Stimulated activated CD4-positive, alpha-beta T cell treated with anti-CD3 and anti-CD28 coated beads, Interleukin-4, amount 100 ng/mL, for 48 hours (primary cell): Measurements from ENCODE around the gene POU6F2.
"Not testable (repeated sequence)": the region's sequence is repeated elsewhere in the genome, so short reads cannot be mapped to it uniquely, and the experiment has no call there.

Source experiments
- DNase-seq, 2 donors: peaks; one replicate each; pipeline ENCODE4 v3.0.0-alpha.2; 2020; ENCODE audit warnings: low read depth in 2 of 2

POU6F2 gene

GRCh38 chr7:39353615-39354376 lies 376.1 kb downstream of the POU6F2 start:
- DNase-seq, result no peak

GRCh38 chr7:39355664-39356063 lies 378.0 kb downstream of the POU6F2 start:
- no peak for DNase-seq

- no peak for DNase-seq
These were observed 378.6 kb downstream of the POU6F2 start for GRCh38 chr7:39356172-39356925.

- DNase-seq, result no peak
These were observed 379.9 kb downstream of the POU6F2 start for GRCh38 chr7:39357648-39358047.

- DNase-seq, result no peak
These were observed 382.3 kb downstream of the POU6F2 start for GRCh38 chr7:39360038-39360437.

- no peak for DNase-seq
These were observed 383.1 kb downstream of the POU6F2 start for GRCh38 chr7:39360766-39361165.

- DNase-seq, result no peak
These were observed 388.1 kb downstream of the POU6F2 start for GRCh38 chr7:39365751-39366295.

GRCh38 chr7:39367451-39367850 lies 389.7 kb downstream of the POU6F2 start:
- no peak for DNase-seq

GRCh38 chr7:39367943-39368342 lies 390.2 kb downstream of the POU6F2 start:
- no peak for DNase-seq

GRCh38 chr7:39372383-39372782 lies 394.7 kb downstream of the POU6F2 start:
- no peak for DNase-seq

- DNase-seq, result no peak
These were observed 396.8 kb downstream of the POU6F2 start for GRCh38 chr7:39374436-39375040.

- DNase-seq, result no peak
These were observed 397.6 kb downstream of the POU6F2 start for GRCh38 chr7:39375047-39375873.

GRCh38 chr7:39375874-39376190 lies 398.1 kb downstream of the POU6F2 start:
- no peak for DNase-seq

GRCh38 chr7:39376881-39377280 lies 399.2 kb downstream of the POU6F2 start:
- not testable (repeated sequence) for DNase-seq

GRCh38 chr7:39379416-39379815 lies 401.7 kb downstream of the POU6F2 start:
- no peak for DNase-seq

GRCh38 chr7:39383136-39383535 lies 405.4 kb downstream of the POU6F2 start:
- no peak for DNase-seq

GRCh38 chr7:39384386-39384785 lies 406.7 kb downstream of the POU6F2 start:
- DNase-seq, result no peak

- no peak for DNase-seq
These were observed 409.0 kb downstream of the POU6F2 start for GRCh38 chr7:39386718-39387117.

- no peak for DNase-seq
These were observed 414.4 kb downstream of the POU6F2 start for GRCh38 chr7:39392151-39392550.

GRCh38 chr7:39394105-39394680 lies 416.5 kb downstream of the POU6F2 start:
- no peak for DNase-seq

GRCh38 chr7:39399458-39399857 lies 421.7 kb downstream of the POU6F2 start:
- DNase-seq, result no peak
